ENCODE measurements around the gene SH3PXD2A.

GRCh38 chr10:103871006-103871405 lies 15.6 kb upstream of the SH3PXD2A start:
- TF ChIP-seq POLR2A (IDR thresholded peaks at IDR 0.05; ENCODE audit: low read length) (no peak), GATA1 (IDR thresholded peaks at IDR 0.05; ENCODE audit: low read depth, low read length) (no peak)
